ENCODE results near the gene BCAS3.

Gene BCAS3

DNA sequence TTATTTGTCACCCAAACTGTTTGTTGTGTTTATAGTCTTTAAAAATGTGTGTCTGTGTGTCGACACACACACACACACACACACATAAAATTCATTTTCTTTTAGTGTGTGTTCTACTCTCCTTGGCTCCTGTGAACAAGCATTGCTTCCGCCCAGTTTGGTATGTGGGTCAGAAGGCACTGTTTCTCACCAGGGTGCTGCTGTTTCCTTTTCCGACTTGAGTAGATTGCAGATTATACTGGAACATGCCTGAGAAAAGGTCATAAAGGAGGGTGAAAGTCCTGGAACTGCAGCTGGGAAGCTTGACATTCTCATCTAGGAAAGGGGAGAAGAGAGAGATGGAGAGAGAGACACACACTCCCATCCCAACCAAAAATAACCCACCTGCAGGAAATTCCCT, 330.3 kb downstream of the BCAS3 start:
- Histone ChIP-seq H3K9ac (no peak overlapping the region), H3K79me2 (no peaks in the 10 kb centered on the region), H3K4me2 (ENCODE audit: low read length) (no peak overlapping the region), H3K4me1 (no peaks in the 10 kb centered on the region), H3K36me3 (ENCODE audit: control insufficient read depth, insufficient read depth, low read length) (no peaks in the 10 kb centered on the region), H3K27me3 (ENCODE audit: control insufficient read depth, insufficient read depth, low read length) (no peaks in the 10 kb centered on the region), H3K4me3 (ENCODE audit: low read depth, low read length) (no peak overlapping the region), H3K27ac (no peak overlapping the region), H2AFZ (no peak overlapping the region), H3K9me3 (ENCODE audit: control insufficient read depth, low read length) (no peaks in the 10 kb centered on the region)
- TF ChIP-seq, protein P1, sequence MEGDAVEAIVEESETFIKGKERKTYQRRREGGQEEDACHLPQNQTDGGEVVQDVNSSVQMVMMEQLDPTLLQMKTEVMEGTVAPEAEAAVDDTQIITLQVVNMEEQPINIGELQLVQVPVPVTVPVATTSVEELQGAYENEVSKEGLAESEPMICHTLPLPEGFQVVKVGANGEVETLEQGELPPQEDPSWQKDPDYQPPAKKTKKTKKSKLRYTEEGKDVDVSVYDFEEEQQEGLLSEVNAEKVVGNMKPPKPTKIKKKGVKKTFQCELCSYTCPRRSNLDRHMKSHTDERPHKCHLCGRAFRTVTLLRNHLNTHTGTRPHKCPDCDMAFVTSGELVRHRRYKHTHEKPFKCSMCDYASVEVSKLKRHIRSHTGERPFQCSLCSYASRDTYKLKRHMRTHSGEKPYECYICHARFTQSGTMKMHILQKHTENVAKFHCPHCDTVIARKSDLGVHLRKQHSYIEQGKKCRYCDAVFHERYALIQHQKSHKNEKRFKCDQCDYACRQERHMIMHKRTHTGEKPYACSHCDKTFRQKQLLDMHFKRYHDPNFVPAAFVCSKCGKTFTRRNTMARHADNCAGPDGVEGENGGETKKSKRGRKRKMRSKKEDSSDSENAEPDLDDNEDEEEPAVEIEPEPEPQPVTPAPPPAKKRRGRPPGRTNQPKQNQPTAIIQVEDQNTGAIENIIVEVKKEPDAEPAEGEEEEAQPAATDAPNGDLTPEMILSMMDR (IDR thresholded peaks at IDR 0.05), result no peak

DNA sequence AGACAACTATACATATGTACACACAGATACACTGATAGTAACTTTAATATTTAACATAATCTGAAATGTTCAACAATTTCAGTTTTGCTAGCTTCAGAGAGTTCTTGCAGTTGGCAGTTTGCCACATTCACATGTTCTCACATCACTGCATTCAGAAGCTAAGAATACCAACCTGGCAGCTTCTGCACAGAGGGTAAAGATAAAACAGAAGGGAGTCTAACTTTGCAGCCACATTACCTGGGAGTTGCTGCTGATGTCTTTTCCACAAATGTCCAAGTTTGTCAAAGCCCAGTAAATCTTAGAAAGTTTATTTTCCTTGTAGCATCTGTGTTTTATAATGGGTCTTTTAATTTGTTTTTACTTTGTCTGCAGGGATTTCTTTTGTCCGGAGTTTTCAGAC, 332.0 kb downstream of the BCAS3 start:
- H3K79me2 ChIP-seq, result no peaks in the 10 kb centered on the region
- H3K9me3 ChIP-seq (ENCODE audit: control insufficient read depth, low read length), result no peaks in the 10 kb centered on the region
- H3K4me1 ChIP-seq, result no peaks in the 10 kb centered on the region
- H3K27ac ChIP-seq, result no peak overlapping the region
- H3K9ac ChIP-seq, result no peak overlapping the region
- no peaks in the 10 kb centered on the region for H3K27me3 ChIP-seq (ENCODE audit: control insufficient read depth, insufficient read depth, low read length)
- no peak overlapping the region for H2AFZ ChIP-seq
- no peak overlapping the region for H3K4me3 ChIP-seq (ENCODE audit: low read depth, low read length)
- H3K4me2 ChIP-seq (ENCODE audit: low read length), result no peak overlapping the region
- TF ChIP-seq, protein P1 (IDR thresholded peaks at IDR 0.05), result no peak
- H3K36me3 ChIP-seq (ENCODE audit: control insufficient read depth, insufficient read depth, low read length), result no peaks in the 10 kb centered on the region

DNA sequence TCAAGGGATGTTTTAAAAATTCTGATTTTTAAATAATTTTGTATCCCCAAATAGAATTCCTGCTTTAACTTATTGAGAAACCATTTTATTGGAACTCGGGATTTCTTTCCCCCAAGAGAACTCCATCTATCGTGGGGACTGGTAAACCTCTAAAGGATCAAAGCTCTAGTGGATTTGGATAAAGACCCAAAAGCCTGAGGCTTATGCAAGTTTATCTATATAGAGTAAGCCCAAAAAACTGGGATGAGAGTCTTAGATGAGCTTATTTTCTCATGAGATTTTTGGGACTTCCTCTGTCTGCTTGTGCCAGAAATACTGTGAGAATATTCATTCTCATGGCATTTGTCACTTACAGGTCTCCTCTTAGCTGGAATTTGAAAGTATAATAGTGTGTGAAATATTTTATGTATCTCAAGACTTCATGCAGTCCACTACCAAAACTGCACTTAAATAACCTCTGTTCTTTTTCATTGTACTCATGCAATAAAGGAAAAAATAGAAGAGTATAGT, 333.1 kb downstream of the BCAS3 start:
- Histone ChIP-seq H2AFZ (no peak overlapping the region), H3K36me3 (ENCODE audit: control insufficient read depth, insufficient read depth, low read length) (no peaks in the 10 kb centered on the region), H3K4me1 (no peaks in the 10 kb centered on the region), H3K27ac (no peak overlapping the region), H3K79me2 (no peaks in the 10 kb centered on the region), H3K4me2 (ENCODE audit: low read length) (no peak overlapping the region), H3K9ac (no peak overlapping the region), H3K27me3 (ENCODE audit: control insufficient read depth, insufficient read depth, low read length) (no peaks in the 10 kb centered on the region), H3K9me3 (ENCODE audit: control insufficient read depth, low read length) (no peaks in the 10 kb centered on the region), H3K4me3 (ENCODE audit: low read depth, low read length) (no peak overlapping the region)
- TF ChIP-seq, protein P1 (IDR thresholded peaks at IDR 0.05), result no peak

DNA sequence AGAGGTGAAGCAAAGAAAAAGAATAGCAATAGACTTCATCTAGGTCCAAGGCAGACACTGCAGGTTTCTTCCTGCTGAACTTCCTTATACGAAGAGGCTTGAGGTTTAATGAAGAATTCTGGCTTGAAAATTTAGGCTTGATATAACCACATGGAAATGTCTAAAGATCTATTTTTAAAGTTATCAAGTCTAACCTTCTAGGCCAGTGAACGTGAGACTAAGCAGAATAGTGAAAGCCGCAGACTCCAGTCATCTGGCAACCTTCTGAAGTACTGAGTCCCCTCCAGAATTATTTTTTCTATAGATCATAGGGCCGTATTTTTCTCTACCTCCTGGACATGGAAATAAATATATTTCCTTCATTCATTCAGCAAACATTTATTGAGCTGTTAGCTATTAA, 333.6 kb downstream of the BCAS3 start:
- TF ChIP-seq, protein P1 (IDR thresholded peaks at IDR 0.05), result no peak
- H3K27ac ChIP-seq, result no peak overlapping the region
- no peaks in the 10 kb centered on the region for H3K79me2 ChIP-seq
- no peak overlapping the region for H3K9ac ChIP-seq
- H3K4me1 ChIP-seq, result no peaks in the 10 kb centered on the region
- H3K4me3 ChIP-seq (ENCODE audit: low read depth, low read length), result no peak overlapping the region
- no peak overlapping the region for H2AFZ ChIP-seq
- H3K9me3 ChIP-seq (ENCODE audit: control insufficient read depth, low read length), result no peaks in the 10 kb centered on the region
- H3K4me2 ChIP-seq (ENCODE audit: low read length), result no peak overlapping the region
- H3K36me3 ChIP-seq (ENCODE audit: control insufficient read depth, insufficient read depth, low read length), result no peaks in the 10 kb centered on the region
- H3K27me3 ChIP-seq (ENCODE audit: control insufficient read depth, insufficient read depth, low read length), result no peaks in the 10 kb centered on the region

DNA sequence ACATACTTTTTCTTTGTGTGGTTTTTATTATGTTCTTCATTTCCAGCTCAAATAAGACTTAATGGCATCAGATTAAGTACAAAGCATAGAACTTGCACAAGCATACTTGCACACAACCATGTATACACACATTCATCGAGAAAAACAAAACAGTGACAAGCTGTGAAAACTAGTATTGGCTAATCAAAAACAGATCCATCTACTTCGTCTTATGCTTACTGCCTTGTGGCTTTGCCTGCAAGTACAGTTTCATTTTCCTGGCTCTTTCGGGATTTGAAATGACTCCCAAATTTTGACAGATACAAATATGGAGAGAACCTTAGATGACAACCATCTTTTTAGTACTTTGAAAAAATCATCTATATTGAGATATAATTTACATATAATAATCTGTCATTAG, 338.3 kb downstream of the BCAS3 start:
- no peak overlapping the region for H3K4me3 ChIP-seq (ENCODE audit: low read depth, low read length)
- H3K9ac ChIP-seq, result no peak overlapping the region
- H3K36me3 ChIP-seq (ENCODE audit: control insufficient read depth, insufficient read depth, low read length), result no peaks in the 10 kb centered on the region
- H3K79me2 ChIP-seq, result no peaks in the 10 kb centered on the region
- H3K9me3 ChIP-seq (ENCODE audit: control insufficient read depth, low read length), result no peaks in the 10 kb centered on the region
- no peaks in the 10 kb centered on the region for H3K27me3 ChIP-seq (ENCODE audit: control insufficient read depth, insufficient read depth, low read length)
- H3K4me2 ChIP-seq (ENCODE audit: low read length), result no peak overlapping the region
- no peak overlapping the region for H2AFZ ChIP-seq
- TF ChIP-seq, protein P1 (IDR thresholded peaks at IDR 0.05), result no peak
- H3K4me1 ChIP-seq, result no peaks in the 10 kb centered on the region
- H3K27ac ChIP-seq, result no peak overlapping the region
